Body of pancreas (tissue), 4 donors: ENCODE data around the gene DCLK2. TPM values are rescaled to one million over a fixed set of nuclear protein-coding genes. Genes with fewer than 3 reads are reported as not detected.

ENCODE experiments used
- ATAC-seq: fragments of 150-250 bp; one replicate; pipeline ENCODE4 v1.9.1; 2016
- DNase-seq, 4 donors: peaks; one replicate each; pipeline ENCODE4 v3.0.0-alpha.2; 2019
- H3K27ac ChIP-seq, 4 donors: fragments of 200-600 bp; sonication (generic); 1 replicate in 3 of 4; 2 replicates in 1 of 4; pipeline versions ENCODE4 v1.5.1 to v1.6.1; 2016 to 2019; ENCODE audit warnings: mild to moderate bottlenecking in 1 of 4, mixed read lengths in 1 of 4, moderate library complexity in 1 of 4
- H3K27me3 ChIP-seq, 2 donors: fragments of 200-600 bp; sonication (generic); one replicate each; pipeline ENCODE4 v1.6.0; 2016; ENCODE audit warnings: mild to moderate bottlenecking in 1 of 2
- H3K36me3 ChIP-seq, 2 donors: fragments of 200-600 bp; sonication (generic); replicated peaks in 1 of 2; 2 replicates each; pipeline ENCODE4 v1.5.1; 2016; ENCODE audit warnings: low read depth in 2 of 2; ENCODE audit not compliant: insufficient read depth in 1 of 2
- H3K4me1 ChIP-seq: fragments of 200-600 bp; sonication (generic); one replicate; pipeline ENCODE4 v1.6.0; 2016
- H3K4me3 ChIP-seq, 2 donors: fragments of 200-600 bp; sonication (generic); 1 replicate in 1 of 2; 2 replicates in 1 of 2; pipeline ENCODE4 v1.5.1; 2016 to 2019
- H3K9me3 ChIP-seq, 3 donors: fragments of 200-600 bp; sonication (generic); 1 replicate in 2 of 3; 2 replicates in 1 of 3; pipeline ENCODE4 v1.5.1; 2016
- POLR2A ChIP-seq, 3 donors: fragments of 450-650 bp; IDR thresholded peaks; one replicate each; pipeline ENCODE4 v1.6.1; 2016; ENCODE audit warnings: antibody characterized with exemption in 3 of 3, mild to moderate bottlenecking in 2 of 3
- WGBS, 2 donors: methylation state at CpG; one replicate each; pipeline ENCODE4 v1.1.5; 2017; 5-methylcytosine and 5-hydroxymethylcytosine counted together
- intact Hi-C: fragments of 100-400 bp; cut with DNase I; formaldehyde crosslinking; loops from one replicate; pipeline ENCODE4 v1.15.1; 2023
- total RNA-seq, 2 donors: library from RNA; depleted of rRNA; stranded (reverse); fragments of >200 nt; gene quantifications; one replicate each; pipeline ENCODE4 v1.1.0, GENCODE V29; 2016
- TF ChIP-seq, protein P1 (sequence below), 7 experiments: fragments of 450-650 bp in 4 of 7; fragments of 200-600 bp in 3 of 7; sonication (generic) in 3 of 7; IDR thresholded peaks; one replicate each; pipeline ENCODE4 v1.5.1; 2016 to 2019; ENCODE audit warnings: antibody characterized with exemption in 7 of 7

The DCLK2 gene
- total RNA-seq, 2 donors from 2014 or later: 3.6 to 4.6 TPM

GRCh38 chr4:150126201-150126863 is 48.1 kb downstream of the DCLK2 start:
- H3K27me3 ChIP-seq: no peaks in the 10 kb centered on the region
- H3K27ac ChIP-seq: no peak overlapping the region
- WGBS, 2 donors: 65 to 76% methylated on average over 3 of the region's 3 CpGs
- DNase-seq (peak in 1 of 4 donors; percentile 10), ATAC-seq (peak; percentile 27)
- TF ChIP-seq, protein P1, sequence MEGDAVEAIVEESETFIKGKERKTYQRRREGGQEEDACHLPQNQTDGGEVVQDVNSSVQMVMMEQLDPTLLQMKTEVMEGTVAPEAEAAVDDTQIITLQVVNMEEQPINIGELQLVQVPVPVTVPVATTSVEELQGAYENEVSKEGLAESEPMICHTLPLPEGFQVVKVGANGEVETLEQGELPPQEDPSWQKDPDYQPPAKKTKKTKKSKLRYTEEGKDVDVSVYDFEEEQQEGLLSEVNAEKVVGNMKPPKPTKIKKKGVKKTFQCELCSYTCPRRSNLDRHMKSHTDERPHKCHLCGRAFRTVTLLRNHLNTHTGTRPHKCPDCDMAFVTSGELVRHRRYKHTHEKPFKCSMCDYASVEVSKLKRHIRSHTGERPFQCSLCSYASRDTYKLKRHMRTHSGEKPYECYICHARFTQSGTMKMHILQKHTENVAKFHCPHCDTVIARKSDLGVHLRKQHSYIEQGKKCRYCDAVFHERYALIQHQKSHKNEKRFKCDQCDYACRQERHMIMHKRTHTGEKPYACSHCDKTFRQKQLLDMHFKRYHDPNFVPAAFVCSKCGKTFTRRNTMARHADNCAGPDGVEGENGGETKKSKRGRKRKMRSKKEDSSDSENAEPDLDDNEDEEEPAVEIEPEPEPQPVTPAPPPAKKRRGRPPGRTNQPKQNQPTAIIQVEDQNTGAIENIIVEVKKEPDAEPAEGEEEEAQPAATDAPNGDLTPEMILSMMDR (IDR thresholded peaks at IDR 0.05): no peak
- TF ChIP-seq POLR2A (IDR thresholded peaks at IDR 0.05): no peak
- H3K36me3 ChIP-seq: no peaks in the 10 kb centered on the region
- H3K9me3 ChIP-seq: no peaks in the 10 kb centered on the region
- peaks cover 8% of the 10 kb centered on the region for H3K4me1 ChIP-seq
- intact Hi-C loops: no loop called here
- H3K4me3 ChIP-seq: no peak overlapping the region

- Histone ChIP-seq H3K27ac (no peak overlapping the region), H3K36me3 (no peaks in the 10 kb centered on the region), H3K27me3 (no peaks in the 10 kb centered on the region), H3K9me3 (no peaks in the 10 kb centered on the region), H3K4me3 (no peak overlapping the region), H3K4me1 (peaks cover 8% of the 10 kb centered on the region)
- TF ChIP-seq, protein P1 (IDR thresholded peaks at IDR 0.05): no peak
- TF ChIP-seq POLR2A (IDR thresholded peaks at IDR 0.05): no peak
- ATAC-seq (no peak), DNase-seq (no peak)
- WGBS, 2 donors: 39 to 60% methylated on average over 1 of the region's 1 CpG
- intact Hi-C loops: no loop called here
Measured at GRCh38 chr4:150126864-150127203, 48.6 kb downstream of the DCLK2 start.

GRCh38 chr4:150127757-150128156 is 49.5 kb downstream of the DCLK2 start:
- H3K4me3 ChIP-seq: no peak overlapping the region
- DNase-seq (no peak), ATAC-seq (no peak)
- no peaks in the 10 kb centered on the region for H3K27me3 ChIP-seq
- intact Hi-C loops: no loop called here
- WGBS, 2 donors: 96 to 99% methylated on average over 4 of the region's 4 CpGs
- H3K4me1 ChIP-seq: peaks cover 8% of the 10 kb centered on the region
- H3K36me3 ChIP-seq: no peaks in the 10 kb centered on the region
- TF ChIP-seq POLR2A (IDR thresholded peaks at IDR 0.05): no peak
- TF ChIP-seq, protein P1 (IDR thresholded peaks at IDR 0.05): no peak
- no peaks in the 10 kb centered on the region for H3K9me3 ChIP-seq
- no peak overlapping the region for H3K27ac ChIP-seq

DNA sequence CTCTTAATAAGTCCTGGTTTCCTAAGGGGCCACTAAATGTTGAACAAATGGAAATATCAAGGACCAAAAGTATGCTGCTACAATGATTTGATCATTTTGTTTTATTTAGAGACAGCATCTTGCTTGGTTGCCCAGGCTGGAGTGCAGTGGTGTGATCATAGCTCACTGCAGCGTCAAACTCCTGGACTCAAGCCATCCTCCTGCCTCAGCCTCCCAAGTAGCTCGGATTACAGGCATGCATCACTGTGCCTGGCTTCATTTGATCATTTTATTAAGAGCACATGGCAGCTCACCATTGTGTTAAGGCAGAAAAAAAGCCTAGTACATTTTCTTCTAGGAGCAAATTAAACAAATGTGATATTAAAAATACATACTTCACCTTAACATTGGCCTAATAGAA is 52.7 kb downstream of the DCLK2 start:
- Histone ChIP-seq H3K27me3 (no peaks in the 10 kb centered on the region), H3K36me3 (no peaks in the 10 kb centered on the region), H3K4me3 (no peak overlapping the region), H3K9me3 (no peaks in the 10 kb centered on the region), H3K4me1 (peaks cover 8% of the 10 kb centered on the region), H3K27ac (no peak overlapping the region)
- ATAC-seq (no peak), DNase-seq (no peak)
- 78 to 88% methylated on average over 2 of the region's 2 CpGs for WGBS, 2 donors
- no peak for TF ChIP-seq POLR2A (IDR thresholded peaks at IDR 0.05)
- TF ChIP-seq, protein P1 (IDR thresholded peaks at IDR 0.05): no peak
- intact Hi-C loops: no loop called here

GRCh38 chr4:150131581-150132228 is 53.5 kb downstream of the DCLK2 start:
- TF ChIP-seq, protein P1 (IDR thresholded peaks at IDR 0.05): no peak
- no peak for TF ChIP-seq POLR2A (IDR thresholded peaks at IDR 0.05)
- Histone ChIP-seq H3K9me3 (no peaks in the 10 kb centered on the region), H3K27ac (no peak overlapping the region), H3K27me3 (no peaks in the 10 kb centered on the region), H3K4me3 (no peak overlapping the region), H3K36me3 (no peaks in the 10 kb centered on the region), H3K4me1 (peaks cover 2% of the 10 kb centered on the region)
- WGBS, 2 donors: 100% methylated on average over 1 of the region's 1 CpG
- ATAC-seq (no peak), DNase-seq (no peak)
- intact Hi-C loops: no loop called here
